Renal cortex interstitium (tissue), 11 donors: ENCODE measurements around the gene THTPA. TPM values are rescaled to one million over a fixed set of nuclear protein-coding genes. Genes with fewer than 3 reads are reported as not detected.

Source experiments
- DNase-seq, 11 donors: peaks; one replicate each; pipeline ENCODE4 v3.0.0-alpha.2; 2013; ENCODE audit warnings: low read depth in 9 of 11, low spot score in 4 of 11; ENCODE audit errors: extremely low read depth in 1 of 11
- polyA plus RNA-seq, 3 donors: library from polyadenylated mRNA; unstranded; fragments of 120-200 nt; gene quantifications; one replicate each; pipeline ENCODE4 v1.2.1, GENCODE V29; 2013; ENCODE audit not compliant: insufficient read length in 3 of 3

The THTPA gene
- polyA plus RNA-seq, 3 donors: 16.1 to 19.2 (median 18.1) TPM

- DNase-seq: no peak
Observed at GRCh38 chr14:23545740-23546365, 10.2 kb upstream of the THTPA start.

DNA sequence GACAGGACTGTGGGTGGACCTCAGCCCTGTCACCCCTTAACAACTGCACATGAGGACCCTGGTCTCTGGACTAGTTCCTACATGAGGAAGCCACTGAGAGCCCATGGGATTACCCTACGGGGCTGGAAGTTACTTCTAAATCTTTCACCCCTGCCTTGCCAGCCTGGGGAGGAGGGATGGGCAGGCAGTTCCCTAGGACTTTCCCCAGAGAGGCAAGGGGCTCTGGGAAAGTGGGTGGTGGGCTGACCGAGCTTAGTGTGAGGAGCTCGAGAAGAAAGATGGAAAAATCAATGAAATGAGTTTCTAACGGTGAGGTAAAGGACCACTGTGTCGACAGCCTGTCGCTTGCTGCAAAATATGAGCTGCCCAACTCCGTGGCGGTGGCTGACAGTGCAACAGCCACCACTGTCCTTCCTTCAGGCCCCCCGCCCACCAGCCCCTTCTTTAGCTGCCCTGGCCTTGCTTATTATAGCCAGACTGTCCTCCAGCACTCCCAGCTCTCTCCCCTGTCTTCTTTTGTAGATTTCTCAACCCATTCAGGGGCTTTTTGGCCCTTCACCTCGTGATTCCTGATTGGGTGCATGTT is 9.5 kb upstream of the THTPA start:
- DNase-seq: no peak

- DNase-seq: no peak
Observed at GRCh38 chr14:23547924-23548323, 8.1 kb upstream of the THTPA start.

DNA sequence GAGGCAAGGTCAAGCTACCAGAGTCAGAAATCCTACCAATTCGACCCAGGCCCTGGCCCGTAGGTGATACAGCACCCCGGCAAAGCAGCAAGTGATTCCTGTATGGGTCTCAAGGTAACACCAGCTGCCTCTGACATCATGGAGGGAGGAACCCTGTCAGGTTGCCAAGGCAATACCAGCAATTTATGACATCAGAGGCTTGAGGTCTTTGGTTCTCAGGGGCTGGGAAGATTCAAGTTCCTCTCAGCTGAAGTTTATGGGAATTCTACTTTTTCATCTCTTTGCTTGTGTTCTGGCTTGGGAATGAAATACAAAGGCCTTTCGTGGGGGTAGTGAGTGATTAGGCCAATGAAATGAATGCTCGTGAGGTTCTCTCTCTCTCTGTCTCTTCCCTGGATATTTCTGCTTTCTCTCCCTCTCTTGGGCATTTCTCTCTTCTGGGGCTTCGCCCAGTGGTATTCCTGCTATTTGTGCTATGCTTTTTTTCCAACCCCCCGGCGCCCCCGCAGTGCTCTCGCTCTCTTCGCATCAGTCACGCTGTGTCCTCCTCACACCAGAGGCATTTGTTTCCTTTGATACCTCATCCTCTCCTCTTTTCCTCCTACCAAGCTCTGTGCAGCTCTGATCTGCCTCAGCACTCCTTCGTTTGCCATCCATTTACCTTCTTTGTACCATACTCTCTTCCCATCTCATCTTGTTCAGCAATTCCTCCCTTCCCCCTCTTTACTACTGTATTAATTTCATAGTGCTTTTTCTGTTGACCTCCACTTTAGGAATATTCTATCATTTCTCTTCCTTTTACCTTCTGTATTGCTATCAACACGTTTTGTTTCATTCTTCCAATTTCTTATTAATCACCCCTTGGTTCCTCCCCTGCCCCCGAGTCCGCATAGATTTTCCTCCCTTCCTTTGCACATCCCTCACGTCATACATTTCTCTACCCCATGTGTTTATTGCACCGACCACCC is 7.4 kb upstream of the THTPA start:
- DNase-seq: no peak

GRCh38 chr14:23550131-23550811 is 5.8 kb upstream of the THTPA start:
- no peak for DNase-seq

DNA sequence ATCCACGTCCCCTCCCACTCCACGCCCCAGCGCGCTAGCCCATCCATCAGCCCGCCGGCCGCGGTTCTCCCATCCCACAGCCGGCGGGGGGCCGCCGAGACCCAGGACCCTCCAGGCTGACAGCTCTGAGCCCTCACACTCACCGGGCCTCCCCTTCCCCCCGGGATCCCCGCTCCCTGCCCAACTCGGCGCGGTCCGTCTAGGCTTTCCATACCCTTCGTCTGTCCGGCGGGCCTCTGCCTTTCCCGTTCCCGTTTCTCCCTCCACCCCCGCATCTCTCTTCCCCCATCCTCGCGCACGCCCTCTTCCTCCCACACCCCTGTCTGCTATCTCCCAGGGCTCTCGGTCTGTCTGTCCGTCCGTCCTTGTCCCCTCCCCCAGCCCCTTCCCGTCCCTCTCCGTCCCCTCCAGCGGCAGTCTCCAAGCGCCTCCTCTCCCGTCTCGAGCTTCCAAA is 5.2 kb upstream of the THTPA start:
- no peak for DNase-seq

DNA sequence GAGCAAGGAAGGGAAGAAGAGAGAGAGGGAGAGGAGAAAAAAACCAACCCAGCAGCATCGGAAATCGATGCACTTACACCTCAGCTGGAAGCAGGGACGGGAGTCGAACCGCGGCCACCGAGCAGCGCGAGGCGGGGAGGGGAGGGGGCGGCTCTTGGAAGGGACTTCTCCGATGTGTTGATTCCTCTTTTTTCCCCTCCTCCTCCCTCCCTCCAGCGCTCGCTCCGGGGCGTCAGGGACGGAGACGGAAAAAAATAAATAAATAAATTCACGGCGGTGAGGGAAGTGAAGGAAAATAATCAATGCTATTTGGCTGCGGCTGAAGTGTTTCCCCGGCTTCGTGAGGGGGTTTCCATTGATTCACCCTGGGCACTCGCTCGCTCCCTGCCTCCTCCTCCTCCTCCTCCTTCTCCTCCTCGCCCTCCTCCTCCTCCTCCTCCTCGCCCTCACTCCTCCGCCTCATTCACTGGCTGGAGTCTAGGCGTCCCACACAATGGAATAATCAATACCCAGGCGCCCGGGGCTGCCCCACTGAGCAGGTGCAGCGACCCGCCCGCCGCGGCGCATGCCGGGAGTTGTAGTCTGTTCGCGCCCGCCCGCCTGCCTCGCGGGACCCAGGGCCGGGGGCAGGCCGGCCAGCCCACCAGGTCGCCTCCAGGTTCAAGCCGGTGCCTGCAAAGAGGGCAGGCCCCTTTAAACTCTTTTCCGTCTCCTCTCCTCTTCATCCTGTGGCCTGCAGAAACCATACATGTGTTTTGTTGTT is 4.6 kb upstream of the THTPA start, which contains the start of gene ZFHX2:
Gene ZFHX2 (minus strand): TSS at position 500 of the 763 bp plus-strand sequence. CDS start 16,440 bp downstream, outside the sequence.
- peak in 2 of 11 donors; percentile 58 to 70 for DNase-seq

DNA sequence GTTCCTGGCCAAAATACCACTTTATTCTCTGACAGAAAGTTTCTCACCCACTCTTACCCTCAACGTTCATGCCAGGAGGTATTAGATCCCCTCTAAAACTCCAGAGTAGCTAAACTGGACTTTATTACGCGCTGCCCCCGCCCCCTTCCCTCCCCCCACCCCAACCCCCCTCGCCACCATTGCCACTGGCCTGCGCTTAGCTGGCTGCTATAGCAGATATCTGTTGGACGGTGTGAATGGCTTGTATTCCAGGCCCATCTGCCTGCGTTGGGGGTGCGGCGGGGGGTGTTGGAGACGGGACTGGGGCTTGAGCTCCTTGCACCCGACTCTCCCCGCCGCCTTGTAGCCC is 564 bp upstream of the THTPA start:
- no peak for DNase-seq

GRCh38 chr14:23556700-23557440 is 799 bp downstream of the THTPA start:
- no peak for DNase-seq

GRCh38 chr14:23557521-23557920 is 1.4 kb downstream of the THTPA start:
- DNase-seq: no peak

- DNase-seq: no peak
Observed at GRCh38 chr14:23557946-23558345, 1.9 kb downstream of the THTPA start.

DNA sequence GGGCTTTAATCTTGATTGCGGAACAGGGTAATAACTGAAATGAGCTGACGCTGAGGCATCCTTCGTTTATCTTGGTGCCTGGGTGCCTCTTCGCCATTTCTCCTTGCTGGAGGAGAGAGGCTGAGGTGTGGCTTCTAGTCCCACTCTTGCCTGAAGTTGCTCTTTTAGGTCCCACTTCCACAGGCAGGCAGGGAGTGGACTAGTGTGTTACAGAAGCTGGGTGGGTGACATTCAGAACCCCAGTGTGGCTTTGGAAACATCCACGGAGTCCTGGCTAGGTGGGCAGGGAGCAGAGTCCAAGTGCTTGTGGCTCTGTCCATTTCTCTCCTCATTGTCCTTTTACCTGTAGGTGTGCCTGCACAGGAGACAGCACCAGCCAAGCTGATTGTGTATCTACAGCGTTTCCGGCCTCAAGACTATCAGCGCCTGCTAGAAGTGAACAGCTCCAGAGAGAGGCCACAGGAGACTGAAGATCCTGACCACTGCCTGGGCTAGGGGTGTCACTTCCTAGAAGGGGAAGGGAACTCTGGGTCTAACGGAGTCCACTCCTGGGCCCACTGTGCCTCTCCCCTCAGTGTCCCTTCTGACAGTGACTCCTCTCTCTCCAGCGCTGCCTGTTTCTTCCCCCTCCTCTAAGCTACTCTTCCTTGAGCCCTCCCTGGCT is 2.4 kb downstream of the THTPA start:
- DNase-seq: no peak

DNA sequence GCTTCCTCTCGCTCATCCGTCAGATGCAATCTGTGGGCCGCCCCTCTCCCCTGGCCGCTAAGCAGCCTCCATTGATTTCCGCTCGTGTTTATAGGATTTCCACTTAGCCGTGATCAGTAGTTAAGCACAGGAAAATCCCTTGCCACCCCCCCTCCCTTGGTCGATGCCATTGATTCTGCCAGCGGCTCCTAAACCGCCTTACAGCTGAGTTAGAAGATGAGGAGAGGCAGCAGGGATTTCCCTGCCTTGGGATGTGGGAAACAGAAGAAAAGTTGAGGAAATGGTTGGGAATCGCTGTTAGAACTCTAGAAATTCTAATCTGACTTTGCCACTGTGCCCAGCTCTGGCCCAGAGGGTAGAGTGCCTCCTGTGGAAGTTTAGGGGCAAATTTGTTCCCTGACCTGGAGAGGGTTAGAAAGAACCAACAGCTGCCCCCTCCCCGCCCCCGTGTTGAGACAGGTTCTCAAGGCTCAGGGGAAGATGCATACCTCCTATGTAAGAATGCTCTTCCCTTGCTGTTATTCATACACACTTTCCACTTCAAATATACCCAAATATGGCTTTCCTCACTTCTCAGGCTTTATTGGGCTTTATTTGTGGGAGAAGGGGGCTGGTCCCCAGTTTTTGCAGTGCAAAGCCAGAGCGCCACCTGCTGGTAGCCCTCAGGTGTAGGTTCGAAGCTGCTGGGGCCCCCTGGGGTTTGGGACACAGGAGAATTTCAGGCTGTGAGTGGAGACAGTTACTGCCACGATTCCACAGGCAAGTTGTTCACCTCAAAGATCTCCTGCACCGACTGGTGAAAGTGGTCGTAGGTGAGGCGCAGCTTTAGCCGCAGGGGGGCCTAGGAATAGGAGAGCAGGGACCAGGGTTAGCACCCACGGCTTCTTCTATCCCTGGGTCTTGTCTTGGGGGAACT is 3.2 kb downstream of the THTPA start:
- no peak for DNase-seq

GRCh38 chr14:23559926-23560520 is 4.0 kb downstream of the THTPA start:
- DNase-seq: no peak

DNA sequence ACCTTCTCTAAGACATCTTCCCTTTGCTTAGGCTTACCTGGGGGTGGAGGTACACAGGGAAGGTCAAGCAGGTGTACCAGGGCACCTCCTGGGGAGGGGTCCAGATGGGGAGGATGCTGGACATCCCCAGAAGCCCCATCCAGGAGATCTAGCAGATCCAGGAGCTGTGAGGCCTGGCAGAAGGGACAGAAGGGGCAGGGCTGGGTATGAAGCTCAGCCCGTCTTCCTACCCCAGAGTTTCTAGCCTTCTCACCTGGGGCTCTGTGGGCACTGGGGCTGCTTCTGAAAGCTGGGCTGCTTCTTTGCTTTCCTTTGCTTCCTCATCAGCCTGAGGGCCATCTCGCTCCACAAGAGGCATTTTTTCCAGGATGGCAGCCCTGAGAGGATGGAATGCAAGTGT is 5.2 kb downstream of the THTPA start:
- no peak for DNase-seq
